HG02759 (cell line): ENCODE data around the gene MAN1C1.
"Not testable (repeated sequence)": the region's sequence is repeated elsewhere in the genome, so short reads cannot be mapped to it uniquely, and the experiment has no call there.

Source experiments
- ATAC-seq: cut with Tn5 transposase; IDR thresholded peaks from one replicate; pipeline ENCODE4 v1.9.1; 2021; ENCODE audit warnings: mild to moderate bottlenecking, moderate library complexity; ENCODE audit not compliant: unreplicated experiment

Gene MAN1C1

DNA sequence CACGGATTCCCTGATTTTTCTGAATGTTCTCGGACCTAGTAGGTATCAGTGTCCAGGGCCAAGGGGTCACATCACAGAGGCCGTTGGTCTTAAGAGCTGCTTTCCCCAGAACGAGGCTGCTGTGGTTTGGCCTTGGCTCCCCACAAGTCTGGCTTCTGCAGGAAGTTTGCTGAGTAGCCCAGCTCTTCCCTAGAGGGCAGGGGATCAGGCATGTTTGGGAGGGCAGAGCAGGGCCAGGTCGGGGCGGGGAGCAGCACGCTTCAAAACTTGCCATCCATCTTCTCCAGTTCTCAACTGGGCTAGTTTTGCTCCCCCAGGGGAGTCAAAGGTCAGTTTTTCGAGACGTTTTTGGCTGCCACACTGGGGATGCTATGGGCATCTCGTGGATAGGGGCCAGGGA, 37.0 kb downstream of the MAN1C1 start:
- no peak for ATAC-seq

- no peak for ATAC-seq
Observed at GRCh38 chr1:25654109-25654660, 37.6 kb downstream of the MAN1C1 start.

DNA sequence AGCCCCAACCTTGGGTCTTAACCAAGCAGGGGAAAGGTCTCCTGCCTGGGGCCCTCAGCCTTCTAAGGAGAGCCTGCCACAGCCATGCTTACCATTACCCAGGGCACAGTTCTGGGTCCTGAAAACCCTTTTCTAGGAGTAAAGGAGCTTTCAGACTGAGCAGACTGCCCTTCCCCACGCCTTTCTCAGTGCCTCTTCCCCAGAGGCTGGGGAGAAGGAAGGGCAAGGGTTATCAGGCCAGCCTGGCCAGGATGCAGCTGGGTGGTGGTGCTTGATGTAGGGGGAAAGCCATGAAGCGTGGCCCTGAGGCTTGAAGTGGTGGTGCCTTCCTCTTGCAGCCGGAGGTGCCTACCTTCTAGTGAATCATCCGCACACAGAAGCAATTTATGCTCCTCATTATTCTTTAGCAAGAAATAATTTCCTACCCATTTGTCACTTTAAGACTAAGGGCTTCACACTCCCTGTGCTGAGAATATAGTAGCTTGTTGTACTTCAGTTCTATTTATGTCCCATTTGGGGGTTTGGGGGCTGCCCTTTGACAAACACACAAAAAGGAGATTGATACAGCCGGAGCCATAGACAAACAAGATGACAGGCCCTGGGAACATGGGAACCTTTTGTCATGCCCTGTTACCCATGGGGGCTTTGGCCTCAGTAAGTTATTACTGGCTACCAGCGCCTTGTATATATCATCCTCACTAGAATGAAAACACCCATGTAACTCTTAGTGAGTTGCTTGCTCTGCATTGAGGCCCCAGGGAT, 40.7 kb downstream of the MAN1C1 start:
- no peak for ATAC-seq

DNA sequence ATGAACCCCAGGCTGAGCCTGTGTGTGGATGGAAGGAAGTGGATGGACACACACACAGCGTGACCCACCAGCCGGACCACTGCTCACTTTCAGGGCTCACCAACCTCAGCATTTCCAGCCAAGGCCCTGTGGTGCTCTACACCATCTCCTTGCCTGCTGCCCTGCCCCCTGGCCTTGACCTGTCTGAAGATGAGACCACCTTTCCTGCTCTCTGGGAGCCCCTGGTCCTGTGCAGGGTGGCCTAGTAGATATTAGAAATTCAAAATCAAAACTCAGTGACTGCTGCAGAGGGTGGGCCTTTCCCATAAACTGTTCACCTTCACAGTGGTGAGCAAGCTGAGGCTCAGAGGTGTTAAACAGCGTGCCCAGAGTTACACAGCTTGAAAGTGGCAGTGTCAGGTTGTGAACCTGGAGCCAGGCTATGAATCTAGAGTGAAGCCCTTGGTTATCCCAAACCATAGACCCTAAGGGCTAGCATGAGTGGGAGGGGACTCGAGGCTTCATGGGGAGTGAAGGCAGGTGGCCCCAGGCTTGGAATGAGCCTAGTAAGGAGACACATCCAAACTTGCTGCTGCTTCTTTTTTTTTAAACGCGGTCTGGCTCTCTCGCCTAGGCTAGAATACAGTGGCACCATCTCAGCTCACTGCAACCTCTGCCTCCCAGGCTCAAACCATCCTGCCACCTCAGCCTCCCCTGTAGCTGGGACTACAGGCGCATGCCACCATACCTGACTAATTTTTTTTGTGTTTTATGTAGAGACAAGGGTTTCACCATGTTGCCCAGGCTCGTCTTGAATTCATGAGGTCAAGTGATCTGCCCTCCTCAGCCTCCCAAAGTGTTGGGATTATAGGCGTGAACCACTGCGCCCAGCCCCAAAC, 41.5 kb downstream of the MAN1C1 start:
- ATAC-seq, result no peak

GRCh38 chr1:25658791-25659431, 42.3 kb downstream of the MAN1C1 start:
- no peak for ATAC-seq

GRCh38 chr1:25661043-25661815, 44.6 kb downstream of the MAN1C1 start:
- ATAC-seq, result no peak

- no peak for ATAC-seq
Observed at GRCh38 chr1:25662061-25662460, 45.5 kb downstream of the MAN1C1 start.

DNA sequence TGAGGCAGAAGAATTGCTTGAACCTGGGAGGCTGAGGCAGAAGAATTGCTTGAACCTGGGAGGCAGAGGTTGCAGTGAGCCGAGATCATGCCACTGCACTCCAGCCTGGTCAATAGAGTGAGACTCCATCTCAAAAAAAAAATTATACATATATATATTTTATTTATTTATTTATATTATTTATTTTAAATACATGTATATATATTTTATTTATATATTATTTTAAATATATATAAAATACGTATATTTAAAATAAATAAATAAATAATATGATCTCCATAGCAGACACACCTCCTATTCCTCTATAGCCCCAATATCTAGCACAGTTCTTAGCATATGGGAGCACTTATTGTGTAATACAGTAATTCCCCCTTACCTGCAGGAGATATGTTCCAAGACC, 46.4 kb downstream of the MAN1C1 start:
- ATAC-seq, result not testable (repeated sequence)

DNA sequence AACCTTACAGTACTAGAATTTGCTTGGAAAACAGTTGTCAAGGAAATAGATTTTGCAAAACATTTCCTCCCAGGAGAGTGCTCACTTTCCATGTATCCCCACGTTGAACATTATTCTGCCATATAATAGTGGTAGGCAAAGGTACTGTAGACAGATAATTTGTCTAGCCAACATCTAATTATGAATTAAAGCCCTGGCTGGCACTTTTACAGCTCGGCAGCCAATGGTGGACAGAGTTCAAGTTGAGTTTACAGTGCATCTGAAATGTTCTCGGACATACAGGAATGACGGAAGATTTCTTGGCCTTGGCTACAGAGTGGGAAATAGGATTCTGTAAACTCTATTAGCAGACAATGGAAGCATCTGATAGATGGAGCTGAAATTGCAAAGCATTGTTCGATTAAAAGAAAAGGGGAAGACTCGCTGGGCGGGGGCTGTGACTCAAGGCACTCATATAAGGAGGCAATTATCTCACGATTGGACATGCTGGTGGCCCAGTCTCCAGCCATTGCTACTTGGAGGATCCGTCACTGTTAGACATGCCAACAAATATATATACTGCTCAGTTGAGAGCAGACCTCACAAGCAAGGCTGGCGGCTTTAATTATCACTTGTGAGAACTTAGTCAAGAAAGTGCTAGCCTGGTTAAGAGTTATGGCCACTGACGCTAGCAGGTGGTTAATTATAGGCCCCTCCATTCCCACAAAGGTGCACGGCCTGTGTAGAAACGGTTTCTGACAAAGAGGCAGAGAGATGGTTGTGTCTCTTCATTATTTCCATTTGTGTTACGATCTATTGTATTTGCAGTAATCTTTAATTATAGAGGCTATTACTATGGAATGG, 48.0 kb downstream of the MAN1C1 start:
- ATAC-seq, result no peak

DNA sequence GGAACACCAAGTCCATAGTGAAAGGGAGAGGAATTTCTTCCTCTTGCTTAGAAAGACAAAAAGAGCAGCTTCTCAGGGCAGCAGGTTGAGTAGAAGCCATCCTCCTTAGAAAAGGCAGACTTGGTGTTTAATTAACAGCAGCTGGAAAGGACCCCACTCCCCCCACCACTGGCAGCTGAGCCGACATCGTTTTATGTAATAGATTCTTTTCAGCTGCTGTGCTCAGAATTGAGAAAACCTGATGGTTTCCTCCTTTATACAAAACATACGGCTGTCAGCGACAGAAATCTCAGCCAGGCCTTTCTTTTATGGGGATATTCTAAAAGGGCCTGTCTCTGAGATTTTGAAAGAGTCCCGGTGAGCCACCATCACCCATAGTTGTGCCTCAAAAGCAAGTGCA, 49.9 kb downstream of the MAN1C1 start:
- ATAC-seq, result no peak

GRCh38 chr1:25668931-25669573, 52.5 kb downstream of the MAN1C1 start:
- ATAC-seq, result no peak

GRCh38 chr1:25669781-25670567, 53.4 kb downstream of the MAN1C1 start:
- no peak for ATAC-seq

DNA sequence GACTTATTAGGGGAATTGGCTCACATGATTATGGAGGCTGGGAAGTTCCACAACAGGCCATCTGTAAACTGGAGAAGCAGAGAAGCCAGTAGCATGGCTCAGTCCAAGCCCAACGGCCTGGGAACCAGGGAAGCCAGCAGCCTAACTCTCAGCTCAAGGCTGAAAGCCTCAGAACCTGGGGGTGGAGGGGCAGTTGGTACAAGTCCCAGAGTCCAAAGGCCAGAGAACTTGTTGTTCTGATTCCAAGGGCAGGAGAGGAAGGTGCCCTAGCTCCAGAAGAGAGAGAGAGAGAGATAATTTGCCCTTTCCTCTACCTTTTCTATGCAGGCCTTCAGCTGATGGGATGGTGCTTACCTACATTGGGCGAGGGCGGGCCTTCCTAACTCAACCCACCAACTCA, 55.3 kb downstream of the MAN1C1 start:
- no peak for ATAC-seq

DNA sequence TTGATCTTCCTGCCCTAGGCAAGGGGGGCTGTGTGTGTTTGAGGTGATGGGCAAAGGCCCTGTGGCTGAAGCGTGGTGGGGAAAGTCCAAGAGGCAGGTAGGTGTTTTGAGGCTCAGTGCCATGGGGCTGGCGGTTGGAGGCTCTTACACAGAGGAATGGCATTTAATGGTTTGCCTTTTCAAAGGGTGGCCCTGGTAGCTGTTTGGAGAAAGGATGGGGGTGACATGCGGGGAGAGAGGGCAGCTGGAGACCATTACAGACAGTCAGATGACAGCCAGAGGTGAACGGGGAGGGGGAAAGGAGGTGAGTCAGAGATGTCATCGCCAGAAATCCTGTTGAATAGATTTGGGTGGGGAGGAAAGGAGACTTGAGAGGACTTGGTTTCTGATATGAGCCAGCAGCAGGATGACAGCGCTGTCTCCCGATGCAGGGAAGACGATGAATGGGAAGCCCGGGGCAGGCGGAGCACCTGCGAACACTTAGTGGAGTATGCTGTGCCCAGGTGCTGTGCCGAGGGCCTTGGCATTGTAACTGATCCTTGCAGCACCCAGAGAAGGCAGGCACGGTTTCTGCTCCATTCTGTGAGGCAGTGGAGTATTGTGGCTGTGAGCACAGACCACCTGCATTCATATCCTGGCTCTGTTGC, 56.3 kb downstream of the MAN1C1 start:
- no peak for ATAC-seq

DNA sequence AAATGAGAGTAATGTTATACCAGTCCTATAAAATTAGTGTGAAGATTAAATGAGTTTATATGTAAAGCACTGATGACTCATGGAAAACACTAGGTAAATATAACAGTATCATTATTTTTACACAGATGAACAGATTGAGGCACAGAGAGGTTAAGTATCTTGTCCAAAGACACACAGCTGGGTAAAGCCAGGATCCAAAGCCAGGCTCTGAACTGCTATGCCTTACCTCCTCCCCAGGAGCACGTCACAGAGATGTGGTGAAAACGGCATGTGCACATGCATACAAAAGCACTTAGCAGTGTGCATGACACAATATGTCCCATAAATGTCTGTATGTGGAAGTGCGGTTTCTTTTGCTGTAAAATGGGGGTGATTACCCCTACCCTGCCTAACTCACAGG, 56.9 kb downstream of the MAN1C1 start:
- no peak for ATAC-seq

- no peak for ATAC-seq
Observed at GRCh38 chr1:25673962-25674806, 57.6 kb downstream of the MAN1C1 start.

DNA sequence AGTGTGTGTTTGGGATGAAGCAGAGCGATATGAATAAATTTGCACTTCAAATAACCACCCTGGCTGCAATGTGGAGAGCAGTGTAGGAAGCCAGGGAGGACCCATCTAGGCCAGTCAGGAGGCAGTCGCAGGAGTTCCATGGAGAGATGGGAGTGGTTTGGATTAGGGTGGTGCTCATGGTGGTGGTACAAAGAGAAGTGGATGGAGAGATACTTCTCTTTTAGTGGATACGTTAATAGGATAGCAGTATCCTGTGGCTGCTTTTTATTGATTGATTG, 58.2 kb downstream of the MAN1C1 start:
- ATAC-seq, result no peak
